Activated naive CD4-positive, alpha-beta T cell treated with anti-CD3 and anti-CD28 coated beads, Interleukin-2, amount 50 U/mL, for 24 hours (primary cell): ENCODE results near the gene SERPINB2.

ENCODE experiments used
- H3K27ac Mint-ChIP-seq: one replicate; pipeline ENCODE4 v1.8.0; 2021; ENCODE audit warnings: mild to moderate bottlenecking, mixed read lengths
- H3K27me3 Mint-ChIP-seq: one replicate; pipeline ENCODE4 v1.8.0; 2021; ENCODE audit warnings: mixed read lengths
- H3K36me3 Mint-ChIP-seq: one replicate; pipeline ENCODE4 v1.8.0; 2021; ENCODE audit warnings: mixed read lengths
- H3K4me1 Mint-ChIP-seq: one replicate; pipeline ENCODE4 v1.8.0; 2021; ENCODE audit warnings: mixed read lengths
- H3K4me3 Mint-ChIP-seq: one replicate; pipeline ENCODE4 v1.8.0; 2021; ENCODE audit warnings: mild to moderate bottlenecking, mixed read lengths
- H3K9me3 Mint-ChIP-seq: one replicate; pipeline ENCODE4 v1.8.0; 2021; ENCODE audit warnings: mixed read lengths

Gene SERPINB2

DNA sequence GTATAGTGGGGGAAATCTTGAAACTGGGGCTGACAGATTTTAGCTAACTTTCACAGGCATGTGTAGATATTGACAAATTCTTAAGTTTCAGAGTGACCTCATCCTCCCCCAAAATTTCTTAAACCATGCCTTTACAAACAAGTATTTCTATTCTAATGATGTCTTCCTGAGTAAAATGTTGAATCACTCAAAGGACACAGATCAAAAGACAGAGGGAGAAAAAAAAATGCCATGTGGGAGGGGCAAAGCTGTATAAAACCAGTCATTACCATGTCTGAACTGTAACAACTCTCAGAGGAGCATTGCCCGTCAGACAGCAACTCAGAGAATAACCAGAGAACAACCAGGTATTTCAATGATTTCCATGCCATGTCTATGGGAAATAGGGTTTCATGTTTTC, at the start of gene SERPINB2:
Gene SERPINB2, plus strand, starts transcription at position 282 of the 400 bp plus-strand sequence. CDS start 3,740 bp downstream, outside the sequence.
- Mint-ChIP-seq H3K4me1 (no peaks in the 10 kb centered on the region), H3K27ac (no peak within 1 kb of the TSS), H3K36me3 (no peaks in the 10 kb centered on the region), H3K4me3 (no peak within 1 kb of the TSS), H3K9me3 (no peaks in the 10 kb centered on the region), H3K27me3 (peaks cover 2% of the 10 kb centered on the region)

DNA sequence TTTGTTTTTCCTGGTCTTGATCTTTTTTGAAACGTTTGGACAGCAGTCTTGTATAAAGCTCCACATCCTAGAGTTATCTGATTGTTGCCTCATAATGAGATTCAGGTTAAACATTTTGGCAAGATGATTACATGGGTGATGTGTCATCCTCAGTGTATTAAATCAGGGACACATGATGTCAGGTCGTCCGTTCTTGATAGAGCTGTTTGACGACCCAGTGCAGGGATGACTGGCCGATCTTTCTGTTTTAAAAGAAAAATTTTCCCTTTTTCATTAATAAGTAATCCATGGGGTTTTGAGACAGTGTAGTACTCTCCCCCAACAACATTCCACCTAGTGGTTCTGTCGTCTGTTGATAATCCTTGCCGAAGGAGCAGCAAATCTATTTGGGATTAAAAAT, 44.5 kb upstream of the SERPINB2 start:
- H3K4me1 Mint-ChIP-seq = no peaks in the 10 kb centered on the region
- no peak overlapping the region for H3K27ac Mint-ChIP-seq
- H3K27me3 Mint-ChIP-seq = peaks cover 10% of the 10 kb centered on the region
- H3K4me3 Mint-ChIP-seq = no peak overlapping the region
- no peaks in the 10 kb centered on the region for H3K9me3 Mint-ChIP-seq
- H3K36me3 Mint-ChIP-seq = no peaks in the 10 kb centered on the region

- Mint-ChIP-seq H3K4me1 (no peaks in the 10 kb centered on the region), H3K27ac (no peak overlapping the region), H3K27me3 (peaks cover 13% of the 10 kb centered on the region), H3K9me3 (no peaks in the 10 kb centered on the region), H3K36me3 (no peaks in the 10 kb centered on the region), H3K4me3 (no peak overlapping the region)
Measured at GRCh38 chr18:63844254-63844653, 43.3 kb upstream of the SERPINB2 start.

- no peaks in the 10 kb centered on the region for H3K9me3 Mint-ChIP-seq
- H3K4me3 Mint-ChIP-seq = no peak overlapping the region
- peaks cover 10% of the 10 kb centered on the region for H3K27me3 Mint-ChIP-seq
- no peak overlapping the region for H3K27ac Mint-ChIP-seq
- H3K4me1 Mint-ChIP-seq = no peaks in the 10 kb centered on the region
- H3K36me3 Mint-ChIP-seq = no peaks in the 10 kb centered on the region
Measured at GRCh38 chr18:63848159-63848558, 39.3 kb upstream of the SERPINB2 start.

- Mint-ChIP-seq H3K9me3 (no peaks in the 10 kb centered on the region), H3K4me3 (no peak overlapping the region), H3K27me3 (peaks cover 10% of the 10 kb centered on the region), H3K4me1 (no peaks in the 10 kb centered on the region), H3K36me3 (no peaks in the 10 kb centered on the region), H3K27ac (no peak overlapping the region)
Measured at GRCh38 chr18:63850020-63850419, 37.5 kb upstream of the SERPINB2 start.

DNA sequence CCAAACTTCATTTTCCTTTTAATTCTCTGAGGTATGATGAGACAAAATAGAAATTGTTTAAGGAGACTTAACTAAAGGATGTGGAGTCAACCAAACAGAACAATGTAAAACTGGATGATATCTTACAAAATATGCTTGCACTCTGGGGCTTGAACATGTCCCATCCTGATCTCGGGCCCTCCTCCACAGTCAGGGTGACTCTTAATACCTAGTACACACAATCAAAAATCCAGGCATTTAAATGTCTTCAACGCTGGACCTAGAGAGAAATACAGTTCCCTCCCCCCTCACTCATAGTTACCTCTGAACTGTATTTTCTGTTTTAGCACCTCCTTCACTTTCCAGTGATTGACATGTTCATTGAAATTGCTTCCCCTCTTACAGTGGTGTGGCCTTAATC, 36.9 kb upstream of the SERPINB2 start:
- Mint-ChIP-seq H3K4me3 (no peak overlapping the region), H3K27ac (no peak overlapping the region), H3K27me3 (peaks cover 7% of the 10 kb centered on the region), H3K4me1 (no peaks in the 10 kb centered on the region), H3K36me3 (no peaks in the 10 kb centered on the region), H3K9me3 (no peaks in the 10 kb centered on the region)

- Mint-ChIP-seq H3K36me3 (no peaks in the 10 kb centered on the region), H3K9me3 (no peaks in the 10 kb centered on the region), H3K4me3 (no peak overlapping the region), H3K27ac (no peak overlapping the region), H3K4me1 (no peaks in the 10 kb centered on the region), H3K27me3 (peaks cover 14% of the 10 kb centered on the region)
Measured at GRCh38 chr18:63858456-63858855, 29.0 kb upstream of the SERPINB2 start.

- Mint-ChIP-seq H3K27me3 (peaks cover 14% of the 10 kb centered on the region), H3K27ac (no peak overlapping the region), H3K9me3 (no peaks in the 10 kb centered on the region), H3K4me1 (no peaks in the 10 kb centered on the region), H3K36me3 (no peaks in the 10 kb centered on the region), H3K4me3 (no peak overlapping the region)
Measured at GRCh38 chr18:63859781-63860475, 27.6 kb upstream of the SERPINB2 start.

DNA sequence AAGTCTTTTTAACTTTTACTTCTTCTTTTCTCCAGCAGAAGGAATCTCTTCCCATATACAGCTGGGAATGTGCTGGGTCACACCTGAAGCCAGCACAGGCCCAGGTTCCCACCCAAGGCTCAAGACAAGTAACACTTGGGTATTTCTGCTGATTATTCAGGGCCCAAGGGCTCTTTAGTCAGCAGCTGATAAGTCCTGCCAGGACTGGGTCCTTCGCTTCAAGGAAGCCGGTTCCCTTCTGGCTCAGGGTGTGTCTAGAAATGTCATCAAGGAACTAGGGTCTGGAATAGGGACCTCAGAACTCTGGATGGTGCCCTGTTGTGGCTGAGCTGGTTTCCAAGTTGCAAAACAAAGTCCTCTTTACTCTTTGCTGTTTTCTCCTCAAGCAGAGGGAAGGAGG, 27.0 kb upstream of the SERPINB2 start:
- H3K9me3 Mint-ChIP-seq = no peaks in the 10 kb centered on the region
- no peaks in the 10 kb centered on the region for H3K36me3 Mint-ChIP-seq
- H3K4me3 Mint-ChIP-seq = no peak overlapping the region
- H3K4me1 Mint-ChIP-seq = no peaks in the 10 kb centered on the region
- no peak overlapping the region for H3K27ac Mint-ChIP-seq
- peaks cover 14% of the 10 kb centered on the region for H3K27me3 Mint-ChIP-seq

GRCh38 chr18:63867368-63868125, 20.0 kb upstream of the SERPINB2 start:
- H3K4me3 Mint-ChIP-seq = no peak overlapping the region
- peaks cover 4% of the 10 kb centered on the region for H3K27me3 Mint-ChIP-seq
- peaks cover 4% of the 10 kb centered on the region for H3K9me3 Mint-ChIP-seq
- no peaks in the 10 kb centered on the region for H3K4me1 Mint-ChIP-seq
- H3K27ac Mint-ChIP-seq = no peak overlapping the region
- no peaks in the 10 kb centered on the region for H3K36me3 Mint-ChIP-seq

GRCh38 chr18:63868546-63868945, 19.0 kb upstream of the SERPINB2 start:
- H3K27me3 Mint-ChIP-seq = peaks cover 4% of the 10 kb centered on the region
- peaks cover 4% of the 10 kb centered on the region for H3K9me3 Mint-ChIP-seq
- no peaks in the 10 kb centered on the region for H3K36me3 Mint-ChIP-seq
- H3K27ac Mint-ChIP-seq = no peak overlapping the region
- no peaks in the 10 kb centered on the region for H3K4me1 Mint-ChIP-seq
- H3K4me3 Mint-ChIP-seq = no peak overlapping the region

- Mint-ChIP-seq H3K27ac (no peak overlapping the region), H3K9me3 (peaks cover 4% of the 10 kb centered on the region), H3K4me3 (no peak overlapping the region), H3K4me1 (no peaks in the 10 kb centered on the region), H3K27me3 (peaks cover 4% of the 10 kb centered on the region), H3K36me3 (no peaks in the 10 kb centered on the region)
Measured at GRCh38 chr18:63869374-63869773, 18.1 kb upstream of the SERPINB2 start.

DNA sequence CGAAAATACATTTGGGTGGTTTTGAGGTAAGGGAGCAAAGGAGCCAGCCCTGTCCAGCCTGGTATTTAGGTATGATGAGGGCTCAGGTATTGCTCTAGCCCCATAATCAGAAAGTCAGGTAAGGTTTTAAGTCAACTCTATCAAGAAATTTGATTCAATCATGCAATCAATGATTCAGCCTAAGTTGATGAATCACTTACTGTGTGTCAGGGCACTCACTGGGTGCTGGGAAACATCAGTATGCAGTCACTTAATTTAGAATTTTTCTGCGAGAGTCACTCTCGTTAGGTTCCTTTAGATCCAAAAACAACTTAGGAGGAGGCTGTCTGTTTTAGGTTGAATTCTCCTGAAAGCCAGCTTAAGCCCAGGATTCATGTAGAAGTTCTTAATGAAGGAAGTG, 17.7 kb upstream of the SERPINB2 start:
- Mint-ChIP-seq H3K36me3 (no peaks in the 10 kb centered on the region), H3K9me3 (peaks cover 4% of the 10 kb centered on the region), H3K27me3 (peaks cover 4% of the 10 kb centered on the region), H3K4me1 (no peaks in the 10 kb centered on the region), H3K4me3 (no peak overlapping the region), H3K27ac (no peak overlapping the region)

DNA sequence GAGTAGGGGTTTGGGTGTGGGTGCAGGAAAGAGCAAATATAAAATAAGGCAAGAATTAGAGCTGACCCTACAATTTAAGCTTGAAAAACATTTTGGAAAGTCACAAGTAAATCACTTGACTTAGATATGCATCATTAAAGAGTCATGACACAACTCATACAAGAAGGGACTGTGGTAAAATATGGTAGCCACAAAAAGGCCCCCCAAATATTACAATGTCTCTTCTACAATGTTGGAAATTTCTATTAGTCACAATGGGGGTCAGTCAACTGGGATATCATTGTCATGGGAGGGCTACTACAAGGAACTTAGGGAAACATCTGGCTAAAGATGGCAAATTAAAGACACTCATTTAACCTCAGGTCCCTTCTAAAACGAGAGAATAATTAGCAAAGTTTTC, 15.7 kb upstream of the SERPINB2 start:
- Mint-ChIP-seq H3K27me3 (peaks cover 4% of the 10 kb centered on the region), H3K4me3 (no peak overlapping the region), H3K9me3 (peaks cover 4% of the 10 kb centered on the region), H3K4me1 (no peaks in the 10 kb centered on the region), H3K27ac (no peak overlapping the region), H3K36me3 (no peaks in the 10 kb centered on the region)

GRCh38 chr18:63872586-63872985, 14.9 kb upstream of the SERPINB2 start:
- Mint-ChIP-seq H3K9me3 (peaks cover 4% of the 10 kb centered on the region), H3K36me3 (no peaks in the 10 kb centered on the region), H3K4me1 (no peaks in the 10 kb centered on the region), H3K27me3 (peaks cover 4% of the 10 kb centered on the region), H3K27ac (no peak overlapping the region), H3K4me3 (no peak overlapping the region)

DNA sequence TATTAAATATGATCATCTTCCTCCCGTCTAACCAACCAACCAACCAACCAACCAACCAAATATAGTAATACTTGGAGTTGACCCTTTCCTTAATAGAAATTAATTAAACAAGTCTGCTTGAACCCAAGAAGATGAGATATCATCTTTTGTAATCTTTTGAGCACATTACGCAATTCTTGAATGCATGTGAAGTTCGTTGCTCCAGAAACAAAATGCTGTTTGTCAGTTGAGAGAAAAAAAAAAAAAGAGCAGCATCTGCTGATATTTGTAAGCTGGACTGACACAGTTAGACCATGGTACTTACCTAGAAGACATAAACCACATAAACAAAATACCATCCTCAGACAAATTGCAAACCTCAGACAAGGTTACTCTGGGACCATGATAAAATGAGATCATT, 9.2 kb upstream of the SERPINB2 start:
- H3K9me3 Mint-ChIP-seq = peaks cover 5% of the 10 kb centered on the region
- no peak overlapping the region for H3K4me3 Mint-ChIP-seq
- H3K36me3 Mint-ChIP-seq = no peaks in the 10 kb centered on the region
- H3K27me3 Mint-ChIP-seq = peaks cover 3% of the 10 kb centered on the region
- H3K27ac Mint-ChIP-seq = no peak overlapping the region
- H3K4me1 Mint-ChIP-seq = peaks cover 8% of the 10 kb centered on the region
